OCI-LY7 (cell line): ENCODE results near the gene SMAD4. TPM values are rescaled to one million over a fixed set of nuclear protein-coding genes. Genes with fewer than 3 reads are reported as not detected.
"Not testable (repeated sequence)": the region's sequence is repeated elsewhere in the genome, so short reads cannot be mapped to it uniquely, and the experiment has no call there.

ENCODE experiments used
- BruUV-seq: library from RNA; stranded (reverse); fragments of 400-500 nt; replicated peaks from 2 replicates; lab custom pipeline; 2021; lab: Mats Ljungman, UMichigan
- CTCF ChIA-PET: fragments of 300-600 bp; sonication (Branson Sonifier 250); formaldehyde crosslinking; loops from one replicate; lab custom pipeline; 2022; ENCODE audit warnings: antibody characterized with exemption; ENCODE audit not compliant: unreplicated experiment; lab: Charles Lee
- POLR2A ChIA-PET: fragments of 300-600 bp; sonication (Branson Sonifier 250); formaldehyde crosslinking; loops from one replicate; lab custom pipeline; 2022; ENCODE audit warnings: antibody characterized with exemption; lab: Charles Lee
- DNase-seq: peaks from one replicate; pipeline ENCODE4 v3.0.0-alpha.2; 2015; ENCODE audit warnings: low spot score
- H2AFZ ChIP-seq: fragments of 200-600 bp; sonication (generic), shearing (Covaris generic); 2 replicates; pipeline ENCODE4 v1.6.1; 2014; ENCODE audit warnings: mild to moderate bottlenecking, antibody characterized with exemption, low read length, moderate library complexity
- H3K27ac ChIP-seq: fragments of 200-600 bp; sonication (generic); 2 replicates; pipeline ENCODE4 v1.5.1; 2014; ENCODE audit warnings: mixed run types, low read depth, mild to moderate bottlenecking, moderate library complexity, low read length, inconsistent platforms; ENCODE audit not compliant: poor library complexity, severe bottlenecking
- H3K36me3 ChIP-seq: fragments of 200-600 bp; sonication (generic); 2 replicates; pipeline ENCODE4 v1.6.1; 2014; ENCODE audit warnings: mild to moderate bottlenecking, antibody characterized with exemption, low read length, moderate library complexity, mixed read lengths; ENCODE audit not compliant: insufficient read depth
- H3K4me1 ChIP-seq: fragments of 200-600 bp; sonication (generic); 2 replicates; pipeline ENCODE4 v1.5.1; 2014; ENCODE audit warnings: mild to moderate bottlenecking, low read length; ENCODE audit not compliant: insufficient read depth, poor library complexity, severe bottlenecking
- H3K4me2 ChIP-seq: fragments of 200-600 bp; sonication (generic); 2 replicates; pipeline ENCODE4 v1.6.1; 2014; ENCODE audit warnings: mild to moderate bottlenecking, low read length
- H3K4me3 ChIP-seq: fragments of 200-600 bp; sonication (generic); 2 replicates; pipeline ENCODE4 v1.5.1; 2014; ENCODE audit warnings: mild to moderate bottlenecking, low read depth, low read length; ENCODE audit not compliant: poor library complexity, severe bottlenecking
- H3K79me2 ChIP-seq: fragments of 200-600 bp; sonication (generic); 2 replicates; pipeline ENCODE4 v1.6.1; 2016; ENCODE audit warnings: low read depth, mild to moderate bottlenecking, low read length, moderate library complexity, mixed read lengths; ENCODE audit not compliant: insufficient read depth
- H3K9me2 ChIP-seq: fragments of 200-600 bp; sonication (generic); 2 replicates; pipeline ENCODE4 v1.6.1; 2016; ENCODE audit warnings: mild to moderate bottlenecking, low read length, mixed read lengths; ENCODE audit not compliant: insufficient read depth
- H3K9me3 ChIP-seq: fragments of 200-600 bp; sonication (generic); 2 replicates; pipeline ENCODE4 v1.6.1; 2014; ENCODE audit warnings: mild to moderate bottlenecking, mixed run types, low read length, mixed read lengths
- H4K20me1 ChIP-seq: fragments of 200-600 bp; sonication (generic); 2 replicates; pipeline ENCODE4 v1.6.1; 2014; ENCODE audit warnings: mild to moderate bottlenecking, antibody characterized with exemption, low read length, moderate library complexity, mixed read lengths; ENCODE audit not compliant: insufficient read depth
- CTCF ChIP-seq: fragments of 200-600 bp; sonication (generic); conservative IDR thresholded peaks from 2 replicates; pipeline ENCODE4 v1.5.1; 2014; ENCODE audit warnings: mild to moderate bottlenecking, antibody characterized with exemption, low read length, moderate library complexity, mixed read lengths
- EZH2phosphoT487 ChIP-seq: fragments of 200-600 bp; sonication (generic); IDR thresholded peaks from 2 replicates; pipeline ENCODE4 v1.6.1; 2018; ENCODE audit warnings: low read depth, borderline replicate concordance, mild to moderate bottlenecking, mixed run types, antibody characterized with exemption, low read length, moderate library complexity, mixed read lengths
- intact Hi-C: fragments of 100-400 bp; cut with micrococcal nuclease; formaldehyde crosslinking; loops from one replicate; pipeline ENCODE4 v1.10.0; 2022; ENCODE audit not compliant: unreplicated experiment
- total RNA-seq, 2 experiments: library from RNA; depleted of rRNA in 1 of 2; stranded (reverse); fragments of >200 nt in 1 of 2; shearing (Covaris generic) in 1 of 2; gene quantifications; 2 replicates each; pipeline ENCODE4 v1.2.3, GENCODE V29; 2014 to 2022

SMAD4 gene
- total RNA-seq, 2 experiments from 2014 or later = 44.7 to 47.6 TPM

- H3K9me2 ChIP-seq = no peaks in the 10 kb centered on the region
- H4K20me1 ChIP-seq = no peaks in the 10 kb centered on the region
- BruUV-seq = no TSS peak
- no peaks in the 10 kb centered on the region for H3K9me3 ChIP-seq
- H3K79me2 ChIP-seq = no peaks in the 10 kb centered on the region
- H2AFZ ChIP-seq = no peak overlapping the region
- H3K27ac ChIP-seq = no peak overlapping the region
- no peak overlapping the region for H3K4me2 ChIP-seq
- DNase-seq = peak; percentile 49
- peak; percentile 69 for TF ChIP-seq CTCF
- TF ChIP-seq EZH2phosphoT487 = no peak
- no peak overlapping the region for H3K4me3 ChIP-seq
- ChIA-PET POLR2A (no interaction called here), CTCF (interaction anchor here (1.0 kb wide), 1 partner anchor 10 kb away, joined by 3 read pairs; no protein-coding TSS in a partner anchor)
- H3K36me3 ChIP-seq = no peaks in the 10 kb centered on the region
- H3K4me1 ChIP-seq = peaks cover 9% of the 10 kb centered on the region
- intact Hi-C loops = loop anchor here (5.0 to 10.0 kb wide), 2 partner anchors 85 to 272 kb away; partner anchors contain the start of gene MEX3C
Observed at GRCh38 chr18:51110073-51110797, 80.2 kb downstream of the SMAD4 start.

- DNase-seq, H3K4me3 ChIP-seq, H3K9me2 ChIP-seq, H3K4me2 ChIP-seq, CTCF ChIA-PET, H3K27ac ChIP-seq, BruUV-seq, H3K36me3 ChIP-seq, H3K4me1 ChIP-seq, H3K9me3 ChIP-seq, H4K20me1 ChIP-seq, H3K79me2 ChIP-seq, H2AFZ ChIP-seq: not testable (repeated sequence)
- intact Hi-C loops = loop anchor here (5.0 to 10.0 kb wide), 2 partner anchors 83 to 271 kb away; partner anchors contain the start of gene MEX3C
- POLR2A ChIA-PET = interaction anchor here (0.5 kb wide), 1 partner anchor 17 kb away, joined by 6 read pairs; no protein-coding TSS in a partner anchor
Observed at GRCh38 chr18:51111633-51112355, 81.8 kb downstream of the SMAD4 start.

GRCh38 chr18:51116996-51117395 lies 87.0 kb downstream of the SMAD4 start:
- CTCF ChIA-PET, H3K79me2 ChIP-seq, H3K4me1 ChIP-seq, H2AFZ ChIP-seq, H3K9me3 ChIP-seq, H3K36me3 ChIP-seq, H3K4me3 ChIP-seq, BruUV-seq, POLR2A ChIA-PET, H4K20me1 ChIP-seq, DNase-seq, H3K4me2 ChIP-seq, H3K9me2 ChIP-seq, H3K27ac ChIP-seq: not testable (repeated sequence)
- intact Hi-C loops = loop anchor here (10.0 kb wide), 1 partner anchor 78 kb away; the partner anchor contains the start of gene MEX3C

GRCh38 chr18:51119561-51119960 lies 89.5 kb downstream of the SMAD4 start:
- H3K4me2 ChIP-seq, H3K9me3 ChIP-seq, H3K9me2 ChIP-seq, CTCF ChIA-PET, DNase-seq, H3K4me3 ChIP-seq, H3K4me1 ChIP-seq, POLR2A ChIA-PET, H3K36me3 ChIP-seq, H3K79me2 ChIP-seq, BruUV-seq, H4K20me1 ChIP-seq, H2AFZ ChIP-seq, H3K27ac ChIP-seq: not testable (repeated sequence)
- intact Hi-C loops = loop anchor here (10.0 kb wide), 1 partner anchor 75 kb away; the partner anchor contains the start of gene MEX3C

- H2AFZ ChIP-seq, H3K36me3 ChIP-seq, H3K4me2 ChIP-seq, H3K4me1 ChIP-seq, H3K27ac ChIP-seq, H4K20me1 ChIP-seq, H3K9me2 ChIP-seq, CTCF ChIA-PET, POLR2A ChIA-PET, H3K9me3 ChIP-seq, DNase-seq, H3K79me2 ChIP-seq, BruUV-seq, H3K4me3 ChIP-seq: not testable (repeated sequence)
- intact Hi-C loops = loop anchor here (10.0 kb wide), 1 partner anchor 75 kb away; the partner anchor contains the start of gene MEX3C
Observed at GRCh38 chr18:51119976-51120375, 90.0 kb downstream of the SMAD4 start.
